DOHH2 (cell line): Measurements from ENCODE around the gene CASZ1.

Source experiments
- H3F3A ChIP-seq: fragments of 200-600 bp; sonication (generic), shearing (Covaris generic); 2 replicates; pipeline ENCODE4 v1.6.0; 2016; ENCODE audit warnings: antibody characterized with exemption, mild to moderate bottlenecking; ENCODE audit not compliant: control insufficient read depth, insufficient read depth
- H3K27ac ChIP-seq: fragments of 200-600 bp; sonication (generic); 2 replicates; pipeline ENCODE4 v1.5.1; 2014; ENCODE audit warnings: low read depth, mild to moderate bottlenecking, low read length, moderate library complexity
- H3K27me3 ChIP-seq: fragments of 200-600 bp; sonication (generic); 2 replicates; pipeline ENCODE4 v1.6.1; 2014; ENCODE audit warnings: mild to moderate bottlenecking, low read length, mixed read lengths; ENCODE audit not compliant: control insufficient read depth
- H3K36me3 ChIP-seq: fragments of 200-600 bp; sonication (generic); 2 replicates; pipeline ENCODE4 v1.6.1; 2014; ENCODE audit warnings: mild to moderate bottlenecking, low read length, moderate library complexity, mixed read lengths; ENCODE audit not compliant: control insufficient read depth
- H3K4me1 ChIP-seq: fragments of 200-600 bp; sonication (generic); 2 replicates; pipeline ENCODE4 v1.6.1; 2014; ENCODE audit warnings: mild to moderate bottlenecking, low read length, mixed read lengths; ENCODE audit not compliant: control insufficient read depth
- H3K4me2 ChIP-seq: fragments of 200-600 bp; sonication (generic); 2 replicates; pipeline ENCODE4 v1.6.0; 2014; ENCODE audit warnings: mild to moderate bottlenecking, low read length, moderate library complexity
- H3K4me3 ChIP-seq: fragments of 200-600 bp; sonication (generic); 2 replicates; pipeline ENCODE4 v1.5.1; 2014; ENCODE audit warnings: mild to moderate bottlenecking, low read length, mixed read lengths
- H3K79me2 ChIP-seq: fragments of 200-600 bp; sonication (generic); 2 replicates; pipeline ENCODE4 v1.6.1; 2014; ENCODE audit warnings: mild to moderate bottlenecking, low read length, mixed read lengths; ENCODE audit not compliant: control insufficient read depth
- H3K9me2 ChIP-seq: fragments of 200-600 bp; sonication (generic); replicated peaks from 2 replicates; pipeline ENCODE4 v1.6.1; 2014; ENCODE audit warnings: mild to moderate bottlenecking, low read length, mixed read lengths; ENCODE audit not compliant: control insufficient read depth
- H3K9me3 ChIP-seq: fragments of 200-600 bp; sonication (generic); 2 replicates; pipeline ENCODE4 v1.6.1; 2014; ENCODE audit warnings: antibody characterized with exemption, low read length, mixed read lengths; ENCODE audit not compliant: control insufficient read depth, insufficient read depth
- H4K20me1 ChIP-seq: fragments of 200-600 bp; sonication (generic); 2 replicates; pipeline ENCODE4 v1.6.0; 2014; ENCODE audit warnings: low read depth, mild to moderate bottlenecking, antibody characterized with exemption, low read length, moderate library complexity; ENCODE audit not compliant: control insufficient read depth, insufficient read depth
- EZH2phosphoT487 ChIP-seq: fragments of 200-600 bp; sonication (generic); IDR thresholded peaks from 2 replicates; pipeline ENCODE4 v1.6.1; 2017; ENCODE audit warnings: borderline replicate concordance, mild to moderate bottlenecking, antibody characterized with exemption, low read length, moderate library complexity, mixed read lengths
- TF ChIP-seq, protein P1 (sequence below): fragments of 200-600 bp; sonication (generic); IDR thresholded peaks from one replicate; pipeline ENCODE4 v1.5.1; 2014; ENCODE audit warnings: antibody characterized with exemption, mild to moderate bottlenecking, low read depth, low read length; ENCODE audit not compliant: poor library complexity, severe bottlenecking

CASZ1 gene

DNA sequence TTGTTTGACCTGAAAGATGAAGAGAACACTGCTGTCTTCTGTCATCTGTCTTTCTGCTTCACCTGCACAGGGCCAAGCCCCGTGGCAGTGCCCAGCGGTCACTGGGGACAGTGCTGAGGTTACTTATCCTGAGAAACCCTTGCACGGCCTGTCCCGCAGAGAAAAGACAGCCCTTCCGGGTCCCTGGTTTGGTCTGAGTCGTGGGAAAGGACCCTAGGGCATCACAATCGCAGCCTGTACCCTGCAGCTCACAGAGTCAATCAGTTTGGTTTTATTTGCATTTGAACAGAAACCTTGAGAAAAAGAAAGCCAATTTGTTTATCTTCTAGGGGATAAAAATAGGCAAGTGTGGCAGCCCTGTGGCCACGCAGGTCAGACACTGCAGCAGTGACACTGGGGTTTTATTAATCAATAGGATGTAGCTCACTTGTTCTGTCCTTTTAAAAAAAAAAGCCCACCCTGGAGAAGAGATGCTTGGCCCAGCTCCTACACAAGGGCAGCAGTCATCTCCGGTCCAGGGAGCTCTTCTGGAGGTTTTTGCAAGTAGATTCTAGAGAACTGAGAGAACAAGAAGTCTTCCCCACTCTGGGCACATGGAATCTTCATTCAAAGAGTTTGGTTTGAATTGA is 201.7 kb downstream of the CASZ1 start:
- Histone ChIP-seq H3K79me2 (no peaks in the 10 kb centered on the region), H3K27me3 (no peaks in the 10 kb centered on the region), H3K4me2 (no peak overlapping the region), H3K4me1 (peaks cover 6% of the 10 kb centered on the region), H3F3A (no peaks in the 10 kb centered on the region), H3K36me3 (peaks cover 3% of the 10 kb centered on the region; the same call in 1 of the 2 replicates), H4K20me1 (peaks cover 7% of the 10 kb centered on the region; the same call in 1 of the 2 replicates), H3K27ac (no peak overlapping the region), H3K9me2 (no peaks in the 10 kb centered on the region), H3K9me3 (no peaks in the 10 kb centered on the region), H3K4me3 (no peak overlapping the region)
- TF ChIP-seq, protein P1, sequence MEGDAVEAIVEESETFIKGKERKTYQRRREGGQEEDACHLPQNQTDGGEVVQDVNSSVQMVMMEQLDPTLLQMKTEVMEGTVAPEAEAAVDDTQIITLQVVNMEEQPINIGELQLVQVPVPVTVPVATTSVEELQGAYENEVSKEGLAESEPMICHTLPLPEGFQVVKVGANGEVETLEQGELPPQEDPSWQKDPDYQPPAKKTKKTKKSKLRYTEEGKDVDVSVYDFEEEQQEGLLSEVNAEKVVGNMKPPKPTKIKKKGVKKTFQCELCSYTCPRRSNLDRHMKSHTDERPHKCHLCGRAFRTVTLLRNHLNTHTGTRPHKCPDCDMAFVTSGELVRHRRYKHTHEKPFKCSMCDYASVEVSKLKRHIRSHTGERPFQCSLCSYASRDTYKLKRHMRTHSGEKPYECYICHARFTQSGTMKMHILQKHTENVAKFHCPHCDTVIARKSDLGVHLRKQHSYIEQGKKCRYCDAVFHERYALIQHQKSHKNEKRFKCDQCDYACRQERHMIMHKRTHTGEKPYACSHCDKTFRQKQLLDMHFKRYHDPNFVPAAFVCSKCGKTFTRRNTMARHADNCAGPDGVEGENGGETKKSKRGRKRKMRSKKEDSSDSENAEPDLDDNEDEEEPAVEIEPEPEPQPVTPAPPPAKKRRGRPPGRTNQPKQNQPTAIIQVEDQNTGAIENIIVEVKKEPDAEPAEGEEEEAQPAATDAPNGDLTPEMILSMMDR: no peak
- no peak for TF ChIP-seq EZH2phosphoT487

DNA sequence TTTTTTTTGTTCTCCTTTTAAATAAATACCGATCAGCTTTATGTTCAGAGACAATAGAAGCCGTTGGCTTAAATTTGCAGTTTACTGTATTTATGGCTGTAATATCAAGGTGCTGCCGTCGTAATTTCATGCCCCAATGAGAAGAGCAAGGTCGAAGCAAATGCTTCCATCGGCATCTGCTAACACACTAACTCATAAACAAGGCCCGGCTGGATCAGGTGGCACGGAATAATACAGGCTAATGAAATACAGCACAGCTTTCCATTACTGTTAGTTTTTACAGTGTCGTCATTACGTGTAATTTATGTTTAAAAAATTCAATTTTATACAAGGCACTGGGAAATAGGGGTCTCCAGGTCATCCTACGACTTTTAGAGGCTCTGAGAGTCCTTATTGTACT is 202.7 kb downstream of the CASZ1 start:
- H3K4me3 ChIP-seq: no peak overlapping the region
- no peaks in the 10 kb centered on the region for H3K36me3 ChIP-seq
- peaks cover 6% of the 10 kb centered on the region for H3K4me1 ChIP-seq
- peaks cover 7% of the 10 kb centered on the region; the same call in 1 of the 2 replicates for H4K20me1 ChIP-seq
- no peaks in the 10 kb centered on the region for H3F3A ChIP-seq
- H3K27ac ChIP-seq: no peak overlapping the region
- no peak overlapping the region for H3K4me2 ChIP-seq
- no peaks in the 10 kb centered on the region for H3K27me3 ChIP-seq
- TF ChIP-seq, protein P1: no peak
- no peak for TF ChIP-seq EZH2phosphoT487
- no peaks in the 10 kb centered on the region for H3K79me2 ChIP-seq
- H3K9me3 ChIP-seq: no peaks in the 10 kb centered on the region
- H3K9me2 ChIP-seq: no peaks in the 10 kb centered on the region

DNA sequence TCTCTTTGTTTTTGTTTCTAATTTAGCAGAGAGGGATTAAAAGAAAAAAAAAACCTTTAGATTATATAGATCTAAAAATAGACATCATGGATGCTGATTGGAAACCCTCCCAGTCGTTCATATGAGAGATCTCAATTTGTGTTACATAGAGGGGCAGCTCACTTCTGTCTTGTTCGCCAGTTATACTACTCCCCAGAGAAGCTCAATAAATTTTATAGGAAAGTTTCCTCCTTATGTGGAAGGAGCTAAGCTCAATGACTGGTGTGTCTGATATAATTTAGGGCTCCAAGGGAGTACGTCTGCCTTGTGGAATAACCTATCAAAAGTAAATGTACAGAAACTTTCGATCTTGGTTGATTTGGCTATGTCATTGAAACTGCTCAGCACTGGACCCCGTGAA is 204.1 kb downstream of the CASZ1 start:
- Histone ChIP-seq H3K27ac (no peak overlapping the region), H3K4me1 (peaks cover 6% of the 10 kb centered on the region), H3K27me3 (no peaks in the 10 kb centered on the region), H3K4me2 (no peak overlapping the region), H3K36me3 (no peaks in the 10 kb centered on the region), H3K9me2 (no peaks in the 10 kb centered on the region), H4K20me1 (peaks cover 7% of the 10 kb centered on the region; the same call in 1 of the 2 replicates), H3F3A (no peaks in the 10 kb centered on the region), H3K9me3 (no peaks in the 10 kb centered on the region), H3K79me2 (no peaks in the 10 kb centered on the region), H3K4me3 (no peak overlapping the region)
- TF ChIP-seq, protein P1: no peak
- TF ChIP-seq EZH2phosphoT487: no peak
